Panc1 (cell line): ENCODE data around the gene MTG1. TPM values are rescaled to one million over a fixed set of nuclear protein-coding genes. Genes with fewer than 3 reads are reported as not detected.

Experiments used
- ATAC-seq: fragments of 200-7000 bp; cut with Tn5 transposase; 2 replicates; pipeline ENCODE4 v1.9.1; 2020; ENCODE audit warnings: mild to moderate bottlenecking, moderate library complexity
- BruUV-seq: library from RNA; stranded (reverse); fragments of 400-500 nt; replicated peaks from 2 replicates; lab custom pipeline; 2021; lab: Mats Ljungman, UMichigan
- CTCF ChIA-PET: fragments of 300-600 bp; sonication (Branson Sonifier 250); formaldehyde crosslinking; loops from one replicate; lab custom pipeline; 2022; ENCODE audit warnings: antibody characterized with exemption; lab: Charles Lee
- POLR2A ChIA-PET: fragments of 300-600 bp; sonication (Branson Sonifier 250); formaldehyde crosslinking; loops from one replicate; lab custom pipeline; 2022; ENCODE audit warnings: antibody characterized with exemption; lab: Charles Lee
- DNase-seq: peaks from one replicate; pipeline ENCODE4 v3.0.0-alpha.2; 2010; ENCODE audit warnings: low read depth, low spot score
- H3K27ac ChIP-seq: 2 replicates; pipeline ENCODE4 v1.5.1; 2011; ENCODE audit warnings: mild to moderate bottlenecking, low read length, inconsistent platforms
- H3K27me3 ChIP-seq: fragments of 200-500 bp; sonication (Bioruptor generic); 2 replicates; pipeline ENCODE4 v1.6.0; 2014; ENCODE audit warnings: low read length, inconsistent platforms; ENCODE audit not compliant: control insufficient read depth, insufficient read depth
- H3K36me3 ChIP-seq: fragments of 200-500 bp; sonication (Bioruptor generic); 2 replicates; pipeline ENCODE4 v1.5.1; 2014; ENCODE audit warnings: inconsistent platforms, mild to moderate bottlenecking, low read length, moderate library complexity; ENCODE audit not compliant: control insufficient read depth, insufficient read depth
- H3K4me1 ChIP-seq: 2 replicates; pipeline ENCODE4 v1.5.1; 2011; ENCODE audit warnings: inconsistent platforms, mild to moderate bottlenecking, low read length, moderate library complexity; ENCODE audit not compliant: control insufficient read depth, insufficient read depth
- H3K4me3 ChIP-seq, 2 experiments: 2 replicates each; pipeline ENCODE4 v1.5.1; 2011 to 2012; ENCODE audit warnings: low read depth in 2 of 2, low read length in 2 of 2, mild to moderate bottlenecking in 2 of 2, inconsistent platforms in 1 of 2, moderate library complexity in 1 of 2
- H3K9me3 ChIP-seq: fragments of 200-500 bp; sonication (Bioruptor generic); 2 replicates; pipeline ENCODE4 v1.5.1; 2014; ENCODE audit warnings: low read depth, mild to moderate bottlenecking, inconsistent platforms, low read length, moderate library complexity; ENCODE audit not compliant: control insufficient read depth, insufficient read depth
- CTCF ChIP-seq: fragments of 450-650 bp; IDR thresholded peaks from 2 replicates; pipeline ENCODE4 v1.5.1; 2017; ENCODE audit warnings: mild to moderate bottlenecking
- POLR2AphosphoS5 ChIP-seq: IDR thresholded peaks from 2 replicates; pipeline ENCODE4 v1.6.1; 2012; ENCODE audit warnings: mild to moderate bottlenecking, low read depth, low read length, moderate library complexity
- SIN3A ChIP-seq: IDR thresholded peaks from 2 replicates; pipeline ENCODE4 v1.6.1; 2012; ENCODE audit warnings: low read depth, mild to moderate bottlenecking, low read length, moderate library complexity, borderline replicate concordance; ENCODE audit not compliant: insufficient read depth
- TCF7L2 ChIP-seq: IDR thresholded peaks from 2 replicates; pipeline ENCODE4 v1.6.1; 2011; ENCODE audit warnings: mild to moderate bottlenecking, low read depth, low read length, inconsistent platforms
- in situ Hi-C: cut with HindIII; loops from 2 replicates; pipeline ENCODE4 v1.10.0; 2016; ENCODE audit warnings: low sequenced_read_pairs, low pct_unique_long_range_greater_than_20kb
- intact Hi-C: fragments of 100-400 bp; cut with micrococcal nuclease; formaldehyde crosslinking; loops from one replicate; pipeline ENCODE4 v1.10.0; 2022; ENCODE audit not compliant: unreplicated experiment
- total RNA-seq: library from RNA; stranded (reverse); gene quantifications from one replicate; pipeline ENCODE4 v1.2.1, GENCODE V29; 2021; ENCODE audit not compliant: unreplicated experiment
- TF ChIP-seq, protein P1 (sequence below), 2 experiments: IDR thresholded peaks; 2 replicates each; pipeline ENCODE4 v1.6.1; 2011 to 2012; ENCODE audit warnings: low read depth in 2 of 2, control low read depth in 1 of 2, low read length in 1 of 2, mild to moderate bottlenecking in 1 of 2, moderate library complexity in 1 of 2; ENCODE audit not compliant: insufficient read depth in 1 of 2

Gene MTG1
- total RNA-seq, 1 experiment from 2014 or later, result 96.4 TPM

GRCh38 chr10:133446979-133447378 is 53.0 kb downstream of the MTG1 start:
- no peak for ATAC-seq
- Histone ChIP-seq H3K27ac (no peak overlapping the region), H3K4me1 (no peaks in the 10 kb centered on the region), H3K4me3 (no peak overlapping the region), H3K36me3 (no peaks in the 10 kb centered on the region), H3K9me3 (peaks cover 19% of the 10 kb centered on the region; the same call in 1 of the 2 replicates), H3K27me3 (no peaks in the 10 kb centered on the region; the same call in 1 of the 2 replicates)
- TF ChIP-seq SIN3A (no peak), POLR2AphosphoS5 (no peak), TCF7L2 (no peak), CTCF (no peak)
- TF ChIP-seq, protein P1, sequence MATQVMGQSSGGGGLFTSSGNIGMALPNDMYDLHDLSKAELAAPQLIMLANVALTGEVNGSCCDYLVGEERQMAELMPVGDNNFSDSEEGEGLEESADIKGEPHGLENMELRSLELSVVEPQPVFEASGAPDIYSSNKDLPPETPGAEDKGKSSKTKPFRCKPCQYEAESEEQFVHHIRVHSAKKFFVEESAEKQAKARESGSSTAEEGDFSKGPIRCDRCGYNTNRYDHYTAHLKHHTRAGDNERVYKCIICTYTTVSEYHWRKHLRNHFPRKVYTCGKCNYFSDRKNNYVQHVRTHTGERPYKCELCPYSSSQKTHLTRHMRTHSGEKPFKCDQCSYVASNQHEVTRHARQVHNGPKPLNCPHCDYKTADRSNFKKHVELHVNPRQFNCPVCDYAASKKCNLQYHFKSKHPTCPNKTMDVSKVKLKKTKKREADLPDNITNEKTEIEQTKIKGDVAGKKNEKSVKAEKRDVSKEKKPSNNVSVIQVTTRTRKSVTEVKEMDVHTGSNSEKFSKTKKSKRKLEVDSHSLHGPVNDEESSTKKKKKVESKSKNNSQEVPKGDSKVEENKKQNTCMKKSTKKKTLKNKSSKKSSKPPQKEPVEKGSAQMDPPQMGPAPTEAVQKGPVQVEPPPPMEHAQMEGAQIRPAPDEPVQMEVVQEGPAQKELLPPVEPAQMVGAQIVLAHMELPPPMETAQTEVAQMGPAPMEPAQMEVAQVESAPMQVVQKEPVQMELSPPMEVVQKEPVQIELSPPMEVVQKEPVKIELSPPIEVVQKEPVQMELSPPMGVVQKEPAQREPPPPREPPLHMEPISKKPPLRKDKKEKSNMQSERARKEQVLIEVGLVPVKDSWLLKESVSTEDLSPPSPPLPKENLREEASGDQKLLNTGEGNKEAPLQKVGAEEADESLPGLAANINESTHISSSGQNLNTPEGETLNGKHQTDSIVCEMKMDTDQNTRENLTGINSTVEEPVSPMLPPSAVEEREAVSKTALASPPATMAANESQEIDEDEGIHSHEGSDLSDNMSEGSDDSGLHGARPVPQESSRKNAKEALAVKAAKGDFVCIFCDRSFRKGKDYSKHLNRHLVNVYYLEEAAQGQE (IDR thresholded peaks at IDR 0.05; ENCODE audit: insufficient read depth in 1 of 2, low read depth in 2 of 2, low read length in 1 of 2), result no peak
- intact Hi-C loops (no loop called here), in situ Hi-C loops (no loop called here)
- POLR2A ChIA-PET, result no interaction called here
- BruUV-seq, result no TSS peak
- no peak for DNase-seq
- CTCF ChIA-PET, result no interaction called here

- no peak for DNase-seq
- CTCF ChIA-PET, result no interaction called here
- intact Hi-C loops (no loop called here), in situ Hi-C loops (no loop called here)
- Histone ChIP-seq H3K27ac (no peak overlapping the region), H3K36me3 (no peaks in the 10 kb centered on the region), H3K9me3 (peaks cover 19% of the 10 kb centered on the region; the same call in 1 of the 2 replicates), H3K4me1 (no peaks in the 10 kb centered on the region), H3K4me3 (no peak overlapping the region), H3K27me3 (no peaks in the 10 kb centered on the region; the same call in 1 of the 2 replicates)
- POLR2A ChIA-PET, result no interaction called here
- no TSS peak for BruUV-seq
- TF ChIP-seq TCF7L2 (no peak), POLR2AphosphoS5 (no peak), CTCF (no peak), SIN3A (no peak)
- TF ChIP-seq, protein P1 (IDR thresholded peaks at IDR 0.05; ENCODE audit: insufficient read depth in 1 of 2, low read depth in 2 of 2, low read length in 1 of 2), result no peak
- ATAC-seq, result no peak
Observed at GRCh38 chr10:133448120-133448519, 54.2 kb downstream of the MTG1 start.
